ENCODE data around the gene TBC1D5. TPM values are rescaled to one million over a fixed set of nuclear protein-coding genes. Genes with fewer than 3 reads are reported as not detected.

Gene TBC1D5
- total and polyA plus RNA-seq, 2 of the 4 experiments (the other 2 are of a cell fraction), result 16.4 to 57.0 TPM

GRCh38 chr3:17330660-17331059 lies 411.8 kb downstream of the TBC1D5 start:
- H3K79me1 ChIP-seq (ENCODE audit: low read depth in 1 of 2, low read length in 2 of 2), result no peaks in the 10 kb centered on the region
- no peak overlapping the region for H4K8ac ChIP-seq (ENCODE audit: low read depth in 2 of 2, low read length in 2 of 2)
- no peak overlapping the region for H2BK5ac ChIP-seq (ENCODE audit: low read depth, low read length, poor library complexity, severe bottlenecking)
- no peaks in the 10 kb centered on the region for H4K20me1 ChIP-seq (ENCODE audit: insufficient read depth, low read length)
- H3K27me3 ChIP-seq (ENCODE audit: control insufficient read depth, insufficient read depth, low read length), result no peaks in the 10 kb centered on the region
- H3K4ac ChIP-seq (ENCODE audit: low read depth, low read length), result no peak overlapping the region
- no peak overlapping the region for H3K23ac ChIP-seq (ENCODE audit: low read depth, low read length)
- dilution Hi-C loops (cut with HindIII; ENCODE audit: low sequenced_read_pairs, unreplicated experiment), result no loop called here
- H3K27ac ChIP-seq (ENCODE audit: insufficient read depth, low read length), result no peak overlapping the region
- H2AFZ ChIP-seq (replicated peaks; ENCODE audit: low read length, poor library complexity), result no peak overlapping the region
- no peak overlapping the region for H2BK15ac ChIP-seq (ENCODE audit: low read depth, low read length)
- H3K4me1 ChIP-seq (ENCODE audit: control insufficient read depth, insufficient read depth, low read length), result no peaks in the 10 kb centered on the region
- intact Hi-C loops (cut with micrococcal nuclease), result no loop called here
- BruUV-seq (replicated peaks), result no TSS peak
- no peak overlapping the region for H2BK20ac ChIP-seq (ENCODE audit: low read depth, low read length)
- H3K4me3 ChIP-seq (ENCODE audit: insufficient read depth, low read depth, low read length), result no peak overlapping the region
- H3K36me3 ChIP-seq (ENCODE audit: control insufficient read depth, insufficient read depth, low read length), result no peaks in the 10 kb centered on the region
- no peak overlapping the region for H4K5ac ChIP-seq (ENCODE audit: low read depth, low read length)
- no peak overlapping the region for H2AK9ac ChIP-seq (replicated peaks; ENCODE audit: low read depth, low read length, poor library complexity)
- H3K9me3 ChIP-seq (ENCODE audit: control insufficient read depth, insufficient read depth, low read length), result no peaks in the 10 kb centered on the region
- no peaks in the 10 kb centered on the region for H3K9me1 ChIP-seq (ENCODE audit: insufficient read depth, low read length)
- no peak overlapping the region for H2BK120ac ChIP-seq (ENCODE audit: low read depth, low read length)
- TF ChIP-seq CTCF (conservative IDR thresholded peaks at IDR 0.05; ENCODE audit: low read depth, low read length), result no peak
- TF ChIP-seq MAFK (IDR thresholded peaks at IDR 0.05; ENCODE audit: low read depth, low read length), result peak; percentile 43; the same call in 1 of the 2 replicates
- POLR2A ChIA-PET (ENCODE audit: unreplicated experiment), result no interaction called here
- ATAC-seq (ENCODE audit: low read depth) (no peak), DNase-seq (no peak)
- in situ Hi-C loops (cut with MboI; ENCODE audit: low sequenced_read_pairs), result no loop called here
- H2AK5ac ChIP-seq (ENCODE audit: low read depth, low read length), result no peak overlapping the region
- no peak overlapping the region for H4K91ac ChIP-seq (ENCODE audit: insufficient read depth, low read depth, low read length)
- no peak overlapping the region for H3K14ac ChIP-seq (replicated peaks; ENCODE audit: low read depth, low read length)
- no peak overlapping the region for H3K9ac ChIP-seq (ENCODE audit: low read depth, low read length)
- no peak overlapping the region for H3K18ac ChIP-seq (ENCODE audit: low read depth, low read length)
- CTCF ChIA-PET, result no interaction called here
- no peak overlapping the region for H3K4me2 ChIP-seq (ENCODE audit: low read depth, low read length)
- no peak overlapping the region for H3K56ac ChIP-seq (ENCODE audit: extremely low read depth, insufficient read depth, low read length)

All from IMR-90 (cell line).